Psoas muscle (tissue), 8 donors: ENCODE results near the gene HABP4. TPM values are rescaled to one million over a fixed set of nuclear protein-coding genes. Genes with fewer than 3 reads are reported as not detected.

Experiments
- ATAC-seq, 4 donors: fragments of 200-7000 bp; cut with Tn5 transposase; one replicate each; pipeline ENCODE4 v1.9.1; 2020; ENCODE audit warnings: moderate library complexity in 3 of 4, mild to moderate bottlenecking in 2 of 4
- DNase-seq, 2 donors: peaks; one replicate each; pipeline ENCODE4 v3.0.0-alpha.2; 2020
- H3K27ac ChIP-seq: fragments of 200-600 bp; one replicate; pipeline ENCODE4 v1.8.0; 2022
- H3K27me3 ChIP-seq, 3 donors: fragments of 200-600 bp in 1 of 3; one replicate each; pipeline versions ENCODE4 v1.6.1 to v1.8.0; 2013 to 2022; ENCODE audit warnings: low read length in 2 of 3, mild to moderate bottlenecking in 2 of 3, moderate library complexity in 1 of 3; ENCODE audit not compliant: insufficient read depth in 3 of 3
- H3K36me3 ChIP-seq, 2 donors: fragments of 200-600 bp in 1 of 2; one replicate each; pipeline versions ENCODE4 v1.6.1 to v1.8.0; 2013 to 2022; ENCODE audit warnings: low read depth in 1 of 2, mild to moderate bottlenecking in 1 of 2, moderate library complexity in 1 of 2; ENCODE audit not compliant: insufficient read depth in 1 of 2
- H3K4me1 ChIP-seq: fragments of 200-600 bp; one replicate; pipeline ENCODE4 v1.8.0; 2022
- H3K4me3 ChIP-seq: fragments of 200-600 bp; one replicate; pipeline ENCODE4 v1.8.0; 2022; ENCODE audit warnings: mild to moderate bottlenecking
- H3K9me3 ChIP-seq: fragments of 200-600 bp; one replicate; pipeline ENCODE4 v1.8.0; 2022
- WGBS, 3 donors: extraction: QIAGEN DNeasy Blood & Tissue Kit; methylation state at CpG; one replicate each; pipeline versions ENCODE4 v1.1.6 to v1.1.7; 2013; 5-methylcytosine and 5-hydroxymethylcytosine counted together
- intact Hi-C, 2 donors: fragments of 100-400 bp; cut with DNase I; formaldehyde crosslinking; loops; one replicate each; pipeline versions ENCODE4 v1.11.0 to v1.14.2; 2022
- polyA plus RNA-seq, 3 donors: library from polyadenylated mRNA; stranded (reverse); fragments of 200-250 nt; gene quantifications; one replicate each; pipeline ENCODE4 v1.2.3, GENCODE V29; 2013
- total RNA-seq, 4 donors: library from RNA; stranded (reverse); fragmentation: NEBNext Ultra II Directional in 2 of 4; extraction: Animal tissue kit (Norgen Biotek cat#: 25700) in 2 of 4; gene quantifications; one replicate each; pipeline versions ENCODE4 v1.2.1 to v1.2.4, GENCODE V29; 2021 to 2023
- TF ChIP-seq, protein P1 (sequence below): fragments of 200-600 bp; IDR thresholded peaks from one replicate; pipeline ENCODE4 v1.8.0; 2022; ENCODE audit warnings: antibody characterized with exemption
- donor health status: healthy with polysubstance abuse.
- donor health status: DM: no; HTN: no; CAD: no; lungs with moderate emphysema.
- donor health status: Bipolar disorder and iron deficiency.
- donor health status: healthy.
- donor health status: DM: yes; HTN: yes; CAD: no.
- donor health status: DM: no; HTN: no; CAD: no.
- donor health status: DM: no; HTN: no; CAD: no.
- donor health status: DM: yes; HTN: yes; CAD: no.

HABP4 gene
- total and polyA plus RNA-seq, 7 donors = 6.4 to 14.4 (median 9.3) TPM

DNA sequence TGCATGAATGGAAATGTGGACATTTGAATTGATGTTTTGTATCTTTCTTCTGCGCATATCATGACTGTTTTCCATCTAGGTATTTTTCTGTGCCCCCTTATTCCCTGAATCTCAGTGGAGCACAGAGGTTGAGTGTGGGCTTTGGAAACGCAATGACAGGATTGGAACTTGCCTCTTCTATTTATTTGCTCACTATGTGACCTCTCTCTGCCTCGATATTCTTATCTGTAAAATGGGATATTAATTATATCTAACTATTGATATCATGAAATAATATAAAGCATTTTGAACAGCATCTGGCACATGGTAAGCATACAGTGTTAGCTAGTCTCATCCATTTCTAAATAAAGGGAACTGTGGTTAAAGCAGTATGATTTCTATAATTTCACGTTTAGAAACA, 26.0 kb downstream of the HABP4 start:
- WGBS, 3 donors = 92 to 98% (median 94%) methylated on average over 4 of the region's 4 CpGs
- Histone ChIP-seq H3K27me3 (no peaks in the 10 kb centered on the region), H3K27ac (no peak overlapping the region), H3K9me3 (no peaks in the 10 kb centered on the region), H3K4me1 (no peaks in the 10 kb centered on the region), H3K36me3 (peaks cover 0 to 59% of the 10 kb centered on the region in 2 donors), H3K4me3 (no peak overlapping the region)
- no peak for ATAC-seq
- no peak for DNase-seq
- intact Hi-C loops = no loop called here
- TF ChIP-seq, protein P1, sequence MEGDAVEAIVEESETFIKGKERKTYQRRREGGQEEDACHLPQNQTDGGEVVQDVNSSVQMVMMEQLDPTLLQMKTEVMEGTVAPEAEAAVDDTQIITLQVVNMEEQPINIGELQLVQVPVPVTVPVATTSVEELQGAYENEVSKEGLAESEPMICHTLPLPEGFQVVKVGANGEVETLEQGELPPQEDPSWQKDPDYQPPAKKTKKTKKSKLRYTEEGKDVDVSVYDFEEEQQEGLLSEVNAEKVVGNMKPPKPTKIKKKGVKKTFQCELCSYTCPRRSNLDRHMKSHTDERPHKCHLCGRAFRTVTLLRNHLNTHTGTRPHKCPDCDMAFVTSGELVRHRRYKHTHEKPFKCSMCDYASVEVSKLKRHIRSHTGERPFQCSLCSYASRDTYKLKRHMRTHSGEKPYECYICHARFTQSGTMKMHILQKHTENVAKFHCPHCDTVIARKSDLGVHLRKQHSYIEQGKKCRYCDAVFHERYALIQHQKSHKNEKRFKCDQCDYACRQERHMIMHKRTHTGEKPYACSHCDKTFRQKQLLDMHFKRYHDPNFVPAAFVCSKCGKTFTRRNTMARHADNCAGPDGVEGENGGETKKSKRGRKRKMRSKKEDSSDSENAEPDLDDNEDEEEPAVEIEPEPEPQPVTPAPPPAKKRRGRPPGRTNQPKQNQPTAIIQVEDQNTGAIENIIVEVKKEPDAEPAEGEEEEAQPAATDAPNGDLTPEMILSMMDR = no peak

DNA sequence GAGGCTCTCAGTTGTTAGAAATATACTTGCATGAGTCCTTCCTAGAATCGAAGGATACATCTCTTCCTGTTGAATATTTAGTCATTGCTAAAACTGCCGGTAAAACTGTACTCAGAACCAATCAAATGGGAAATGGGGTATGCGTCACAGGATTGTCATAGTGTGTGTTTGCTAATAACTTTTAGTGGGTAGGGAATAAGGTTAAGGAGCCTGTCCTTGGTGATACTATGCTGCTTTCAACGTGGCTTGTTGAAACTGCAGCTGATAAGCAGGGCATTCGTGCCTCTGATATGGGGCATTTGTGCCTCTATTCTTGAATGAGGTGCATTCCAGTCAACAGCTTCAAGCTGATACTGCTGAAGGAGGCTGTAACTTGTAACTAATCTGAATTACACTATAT, 26.6 kb downstream of the HABP4 start:
- Histone ChIP-seq H3K27me3 (no peaks in the 10 kb centered on the region), H3K4me1 (no peaks in the 10 kb centered on the region), H3K4me3 (no peak overlapping the region), H3K27ac (no peak overlapping the region), H3K36me3 (peaks cover 0 to 53% of the 10 kb centered on the region in 2 donors), H3K9me3 (no peaks in the 10 kb centered on the region)
- no peak for DNase-seq
- TF ChIP-seq, protein P1 = no peak
- intact Hi-C loops = no loop called here
- 76 to 89% (median 76%) methylated on average over 5 of the region's 5 CpGs for WGBS, 3 donors
- ATAC-seq = no peak

DNA sequence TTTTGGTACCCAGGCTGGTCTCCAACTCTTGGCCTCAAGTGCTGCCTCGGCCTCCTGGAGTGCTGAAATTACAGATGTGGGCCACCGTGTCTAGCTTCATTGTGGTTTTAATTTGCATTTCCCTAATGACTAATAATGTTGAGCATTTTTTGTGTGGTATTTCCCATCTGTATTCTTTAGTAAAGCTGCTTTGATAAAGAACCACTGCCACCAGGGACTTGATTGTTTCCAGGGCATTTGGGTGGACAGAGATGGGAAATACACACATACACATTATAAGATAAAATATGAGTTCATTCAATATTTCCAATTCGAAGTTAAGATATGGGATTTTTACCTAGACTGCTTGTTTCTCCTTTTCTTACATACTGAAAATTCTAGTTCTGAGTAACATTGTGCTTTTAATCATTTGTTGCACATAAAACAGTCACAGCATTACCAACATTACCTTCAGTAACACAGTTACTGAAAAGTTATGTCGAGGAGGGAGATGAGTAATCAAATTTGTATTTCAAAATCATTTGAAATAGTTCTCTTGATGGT, 28.9 kb downstream of the HABP4 start:
- H3K9me3 ChIP-seq = no peaks in the 10 kb centered on the region
- H3K36me3 ChIP-seq = peaks cover 0 to 30% of the 10 kb centered on the region in 2 donors
- WGBS, 3 donors = 77 to 85% (median 82%) methylated on average over 4 of the region's 4 CpGs
- no peaks in the 10 kb centered on the region for H3K27me3 ChIP-seq
- no peak overlapping the region for H3K4me3 ChIP-seq
- TF ChIP-seq, protein P1 = no peak
- H3K27ac ChIP-seq = no peak overlapping the region
- DNase-seq (no peak), ATAC-seq (no peak)
- H3K4me1 ChIP-seq = no peaks in the 10 kb centered on the region
- intact Hi-C loops = no loop called here

DNA sequence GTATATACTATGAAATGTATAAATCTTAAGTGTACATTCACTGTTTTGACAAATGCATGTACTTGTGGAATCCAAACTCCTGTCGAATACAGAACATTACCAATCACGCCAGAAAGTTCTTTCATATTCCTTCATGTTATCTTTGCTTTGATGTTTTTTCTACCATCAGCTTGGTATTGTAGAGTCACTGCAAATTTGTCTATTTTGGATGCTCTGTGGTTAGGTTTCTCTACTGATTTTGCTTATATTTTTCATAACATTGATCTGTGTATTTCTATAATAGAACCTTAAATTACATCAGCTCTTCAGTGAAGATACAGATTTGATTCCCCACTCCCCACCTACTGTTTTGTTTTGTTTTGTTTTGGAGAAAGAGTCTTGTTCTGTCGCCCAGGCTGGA, 30.8 kb downstream of the HABP4 start:
- no peak overlapping the region for H3K4me3 ChIP-seq
- ATAC-seq (no peak), DNase-seq (no peak)
- H3K4me1 ChIP-seq = no peaks in the 10 kb centered on the region
- peaks cover 0 to 26% of the 10 kb centered on the region in 2 donors for H3K36me3 ChIP-seq
- intact Hi-C loops = no loop called here
- WGBS, 3 donors = 94 to 100% (median 99%) methylated on average over 3 of the region's 3 CpGs
- H3K9me3 ChIP-seq = no peaks in the 10 kb centered on the region
- TF ChIP-seq, protein P1 = no peak
- H3K27me3 ChIP-seq = no peaks in the 10 kb centered on the region
- no peak overlapping the region for H3K27ac ChIP-seq

DNA sequence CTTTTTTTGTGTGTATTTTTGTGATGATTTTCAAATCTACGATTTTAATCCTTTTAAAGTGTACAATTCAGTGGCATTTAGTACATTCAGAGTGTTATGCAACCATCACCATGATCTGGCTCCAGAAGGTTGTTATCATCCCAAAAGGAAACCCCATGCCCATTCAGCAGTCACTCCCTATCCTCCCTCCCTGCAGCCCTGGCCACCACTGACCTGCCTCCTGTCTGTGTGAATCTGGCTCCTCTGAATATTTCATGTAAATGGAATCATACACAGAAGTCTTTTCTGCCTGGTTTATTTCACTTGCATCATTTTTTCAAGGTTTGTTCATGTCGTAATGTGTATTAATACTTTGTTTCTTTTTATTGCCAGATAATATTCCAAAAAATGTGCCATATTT, 32.5 kb downstream of the HABP4 start:
- H3K4me1 ChIP-seq = peaks cover 15% of the 10 kb centered on the region
- ATAC-seq = no peak
- intact Hi-C loops = no loop called here
- TF ChIP-seq, protein P1 = no peak
- H3K36me3 ChIP-seq = peaks cover 0 to 22% of the 10 kb centered on the region in 2 donors
- no peak overlapping the region for H3K27ac ChIP-seq
- H3K4me3 ChIP-seq = no peak overlapping the region
- no peaks in the 10 kb centered on the region for H3K27me3 ChIP-seq
- no peak for DNase-seq
- H3K9me3 ChIP-seq = no peaks in the 10 kb centered on the region
- 95 to 98% (median 97%) methylated on average over 2 of the region's 2 CpGs for WGBS, 3 donors
